Diencephalon (tissue), 1 donor: ENCODE results near the gene GNAQ. TPM values are rescaled to one million over a fixed set of nuclear protein-coding genes. Genes with fewer than 3 reads are reported as not detected.

Experiments
- total RNA-seq: library from RNA; depleted of rRNA; stranded (reverse); fragments of >200 nt; gene quantifications from one replicate; pipeline ENCODE4 v1.2.3, GENCODE V29; 2014

Gene GNAQ
- 178 TPM for total RNA-seq

GRCh38 chr9:78031444-78031892, at the start of gene GNAQ:
Gene GNAQ, minus strand, starts transcription at chr9:78031811. Its CDS starts 576 bp downstream, at chr9:78031235.

Other genes starting within 250 kb of the GNAQ start
- gene CEP78, start 204.3 kb upstream of the GNAQ start, total RNA-seq, result 44.8 TPM